NT2/D1 (cell line): ENCODE data around the gene PCYOX1L.

Source experiments
- SUZ12 ChIP-seq: IDR thresholded peaks from 2 replicates; pipeline ENCODE4 v1.6.1; 2011; ENCODE audit not compliant: insufficient read length, insufficient read depth; ENCODE audit errors: extremely low read depth
- YY1 ChIP-seq: IDR thresholded peaks from 2 replicates; pipeline ENCODE4 v1.6.1; 2011; ENCODE audit not compliant: insufficient read length, insufficient read depth
- ZNF274 ChIP-seq: IDR thresholded peaks from 2 replicates; pipeline ENCODE4 v1.6.1; 2011; ENCODE audit warnings: mild to moderate bottlenecking, low read depth, low read length

GRCh38 chr5:149348518-149348917, 9.3 kb upstream of the PCYOX1L start:
- TF ChIP-seq SUZ12 (no peak), ZNF274 (no peak), YY1 (no peak)
